Astrocyte (in vitro differentiated cells and primary cell): ENCODE measurements around the gene TSSK6. TPM values are rescaled to one million over a fixed set of nuclear protein-coding genes. Genes with fewer than 3 reads are reported as not detected.

Experiments
- DNase-seq: peaks from one replicate; pipeline ENCODE4 v3.0.0-alpha.2; 2010; ENCODE audit warnings: low read depth
- FAIRE-seq: peaks from 2 replicates; lab custom pipeline; 2011; peaks lifted over from hg19 to GRCh38; lab: Jason Lieb, UNC
- H2AFZ ChIP-seq: 2 replicates; pipeline ENCODE4 v1.6.0; 2012; ENCODE audit warnings: low read depth, low read length, inconsistent platforms
- H3K27ac ChIP-seq: 2 replicates; pipeline ENCODE4 v1.5.1; 2011; ENCODE audit warnings: low read depth, low read length, inconsistent platforms
- H3K27me3 ChIP-seq: 2 replicates; pipeline ENCODE4 v1.6.0; 2011; ENCODE audit warnings: low read length, inconsistent platforms; ENCODE audit not compliant: insufficient read depth
- H3K36me3 ChIP-seq: 2 replicates; pipeline ENCODE4 v1.5.1; 2011; ENCODE audit warnings: low read length, inconsistent platforms; ENCODE audit not compliant: insufficient read depth
- H3K4me1 ChIP-seq: 2 replicates; pipeline ENCODE4 v1.5.1; 2011; ENCODE audit warnings: low read length, inconsistent platforms; ENCODE audit not compliant: insufficient read depth
- H3K4me2 ChIP-seq: 2 replicates; pipeline ENCODE4 v1.6.0; 2012; ENCODE audit warnings: low read length, inconsistent platforms
- H3K4me3 ChIP-seq: 2 replicates; pipeline ENCODE4 v1.5.1; 2011; ENCODE audit warnings: low read depth, mild to moderate bottlenecking, low read length, inconsistent platforms; ENCODE audit not compliant: insufficient read depth
- H3K79me2 ChIP-seq: 2 replicates; pipeline ENCODE4 v1.6.0; 2012; ENCODE audit warnings: mild to moderate bottlenecking, low read length, inconsistent platforms; ENCODE audit not compliant: insufficient read depth
- H3K9ac ChIP-seq: 2 replicates; pipeline ENCODE4 v1.6.0; 2012; ENCODE audit warnings: mild to moderate bottlenecking, low read length, inconsistent platforms
- H3K9me3 ChIP-seq: 2 replicates; pipeline ENCODE4 v1.5.1; 2012; ENCODE audit warnings: low read depth, mild to moderate bottlenecking, low read length, inconsistent platforms; ENCODE audit not compliant: insufficient read depth
- H4K20me1 ChIP-seq: 2 replicates; pipeline ENCODE4 v1.6.0; 2012; ENCODE audit warnings: low read length, inconsistent platforms; ENCODE audit not compliant: insufficient read depth
- H3K27ac Mint-ChIP-seq: one replicate; pipeline ENCODE4 v1.8.0; 2021; ENCODE audit warnings: mild to moderate bottlenecking, mixed read lengths; ENCODE audit not compliant: unreplicated experiment
- H3K27me3 Mint-ChIP-seq: one replicate; pipeline ENCODE4 v1.8.0; 2021; ENCODE audit warnings: low read depth, mixed read lengths; ENCODE audit not compliant: unreplicated experiment
- H3K36me3 Mint-ChIP-seq: one replicate; pipeline ENCODE4 v1.8.0; 2021; ENCODE audit warnings: low read depth, mixed read lengths; ENCODE audit not compliant: unreplicated experiment
- H3K4me1 Mint-ChIP-seq: one replicate; pipeline ENCODE4 v1.8.0; 2021; ENCODE audit warnings: low read depth, mixed read lengths; ENCODE audit not compliant: unreplicated experiment
- H3K4me3 Mint-ChIP-seq: one replicate; pipeline ENCODE4 v1.8.0; 2021; ENCODE audit warnings: mild to moderate bottlenecking, moderate library complexity, mixed read lengths; ENCODE audit not compliant: unreplicated experiment
- H3K9me3 Mint-ChIP-seq: one replicate; pipeline ENCODE4 v1.8.0; 2021; ENCODE audit warnings: mild to moderate bottlenecking, mixed read lengths; ENCODE audit not compliant: unreplicated experiment
- CTCF ChIP-seq: IDR thresholded peaks from 2 replicates; pipeline ENCODE4 v1.5.1; 2011; ENCODE audit warnings: low read depth, mild to moderate bottlenecking, inconsistent platforms, low read length, moderate library complexity; ENCODE audit not compliant: insufficient read depth
- EZH2 ChIP-seq: IDR thresholded peaks from 2 replicates; pipeline ENCODE4 v1.6.1; 2012; ENCODE audit warnings: mild to moderate bottlenecking, low read length, inconsistent platforms; ENCODE audit not compliant: insufficient read depth
- total RNA-seq: library from RNA; stranded (reverse); gene quantifications from 2 replicates; pipeline ENCODE4 v1.2.1, GENCODE V29; 2021

Gene TSSK6
- total RNA-seq, 1 donor from 2014 or later = 1.8 TPM

- H3K4me3 ChIP-seq = no peak overlapping the region
Measured at GRCh38 chr19:19487077-19487949, 28.0 kb downstream of the TSSK6 start.

GRCh38 chr19:19486343-19487076, 28.8 kb downstream of the TSSK6 start:
- DNase-seq (no peak), FAIRE-seq (no peak)
- TF ChIP-seq CTCF (no peak), EZH2 (no peak)
- Histone ChIP-seq H3K9me3 (no peaks in the 10 kb centered on the region), H3K4me2 (peak overlapping the region; percentile 74), H3K79me2 (peaks cover 83% of the 10 kb centered on the region), H3K4me1 (peaks cover 47% of the 10 kb centered on the region), H3K36me3 (peaks cover 5% of the 10 kb centered on the region), H2AFZ (no peak overlapping the region), H3K27me3 (no peaks in the 10 kb centered on the region), H4K20me1 (peaks cover 41% of the 10 kb centered on the region), H3K9ac (peak overlapping the region; percentile 53), H3K4me3 (no peak overlapping the region), H3K27ac (peak overlapping the region; percentile 79)
- H3K36me3 Mint-ChIP-seq = peaks cover 14% of the 10 kb centered on the region
- H3K27me3 Mint-ChIP-seq = no peaks in the 10 kb centered on the region
- no peak overlapping the region for H3K4me3 Mint-ChIP-seq
- peak overlapping the region; percentile 77 for H3K27ac Mint-ChIP-seq
- H3K9me3 Mint-ChIP-seq = peaks cover 2% of the 10 kb centered on the region
- peaks cover 50% of the 10 kb centered on the region for H3K4me1 Mint-ChIP-seq

More at GRCh38 chr19:19487077-19487949, 28.0 kb downstream of the TSSK6 start:
- no peaks in the 10 kb centered on the region for H3K27me3 ChIP-seq
- H3K36me3 Mint-ChIP-seq = peaks cover 14% of the 10 kb centered on the region
- no peak for DNase-seq
- TF ChIP-seq EZH2 = no peak
- TF ChIP-seq CTCF = no peak
- H3K4me1 Mint-ChIP-seq = peaks cover 50% of the 10 kb centered on the region
- peaks cover 2% of the 10 kb centered on the region for H3K9me3 Mint-ChIP-seq
- H3K27ac ChIP-seq = no peak overlapping the region
- H4K20me1 ChIP-seq = peaks cover 43% of the 10 kb centered on the region
- no peak overlapping the region for H3K4me2 ChIP-seq
- H3K9me3 ChIP-seq = no peaks in the 10 kb centered on the region
- no peak overlapping the region for H3K9ac ChIP-seq
- no peak overlapping the region for H3K4me3 Mint-ChIP-seq
- peak overlapping the region; percentile 69 for H3K27ac Mint-ChIP-seq
- H2AFZ ChIP-seq = no peak overlapping the region
- H3K4me1 ChIP-seq = peaks cover 47% of the 10 kb centered on the region
- H3K27me3 Mint-ChIP-seq = no peaks in the 10 kb centered on the region
- peaks cover 5% of the 10 kb centered on the region for H3K36me3 ChIP-seq
- FAIRE-seq = no peak
- peaks cover 83% of the 10 kb centered on the region for H3K79me2 ChIP-seq
